ENCODE data around the gene REV1.

REV1 gene

GRCh38 chr2:99422599-99422998, 67.2 kb downstream of the REV1 start:
- Histone ChIP-seq H3K9me3 (ENCODE audit: insufficient read depth, low read length) (no peaks in the 10 kb centered on the region), H2AFZ (ENCODE audit: low read depth, low read length, severe bottlenecking) (no peak overlapping the region), H3K27ac (ENCODE audit: low read depth, low read length) (no peak overlapping the region), H3K79me2 (ENCODE audit: insufficient read depth, low read length) (no peaks in the 10 kb centered on the region), H3K4me3 (ENCODE audit: insufficient read depth, low read length, poor library complexity, severe bottlenecking) (no peak overlapping the region), H4K20me1 (ENCODE audit: low read depth, low read length) (no peaks in the 10 kb centered on the region), H3K9ac (ENCODE audit: low read length) (no peak overlapping the region), H3K27me3 (ENCODE audit: low read length) (no peaks in the 10 kb centered on the region), H3K9me2 (replicated peaks; ENCODE audit: insufficient read depth, low read length) (no peaks in the 10 kb centered on the region), H3K4me2 (ENCODE audit: low read depth, low read length, poor library complexity, severe bottlenecking) (no peak overlapping the region), H3K36me3 (ENCODE audit: low read length) (peaks cover 62% of the 10 kb centered on the region), H3F3A (ENCODE audit: insufficient read depth) (peaks cover 5% of the 10 kb centered on the region; the same call in 1 of the 2 replicates)
- no peak for TF ChIP-seq EZH2phosphoT487 (conservative IDR thresholded peaks at IDR 0.05; ENCODE audit: low read length)
- TF ChIP-seq CTCF (IDR thresholded peaks at IDR 0.05; ENCODE audit: insufficient read depth, low read length, poor library complexity, severe bottlenecking): no peak

DNA sequence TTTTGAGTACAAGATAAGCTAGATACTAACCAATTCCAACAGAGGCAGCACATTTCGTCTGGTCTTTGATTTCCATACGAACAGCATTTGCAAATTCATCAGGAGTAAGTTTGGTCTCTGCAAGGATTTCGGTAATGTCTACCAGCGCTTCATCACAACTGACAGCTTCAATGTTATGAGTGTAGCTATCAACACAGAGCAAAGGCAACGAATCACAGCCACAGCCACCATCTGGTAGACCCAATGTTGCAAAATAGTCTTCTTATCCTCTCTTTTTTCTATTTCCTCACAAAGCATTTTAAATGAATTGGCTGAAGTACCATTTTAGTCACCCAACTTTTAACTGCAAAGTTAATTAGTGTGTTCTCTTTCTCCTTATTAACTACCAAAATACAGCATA, 68.3 kb downstream of the REV1 start:
- TF ChIP-seq CTCF (IDR thresholded peaks at IDR 0.05; ENCODE audit: insufficient read depth, low read length, poor library complexity, severe bottlenecking) (no peak), EZH2phosphoT487 (conservative IDR thresholded peaks at IDR 0.05; ENCODE audit: low read length) (no peak)
- Histone ChIP-seq H3K9ac (ENCODE audit: low read length) (no peak overlapping the region), H4K20me1 (ENCODE audit: low read depth, low read length) (no peaks in the 10 kb centered on the region), H2AFZ (ENCODE audit: low read depth, low read length, severe bottlenecking) (no peak overlapping the region), H3K27ac (ENCODE audit: low read depth, low read length) (no peak overlapping the region), H3K9me2 (replicated peaks; ENCODE audit: insufficient read depth, low read length) (no peaks in the 10 kb centered on the region), H3K36me3 (ENCODE audit: low read length) (peaks cover 57% of the 10 kb centered on the region), H3K79me2 (ENCODE audit: insufficient read depth, low read length) (no peaks in the 10 kb centered on the region), H3K9me3 (ENCODE audit: insufficient read depth, low read length) (no peaks in the 10 kb centered on the region), H3K4me3 (ENCODE audit: insufficient read depth, low read length, poor library complexity, severe bottlenecking) (no peak overlapping the region), H3K27me3 (ENCODE audit: low read length) (no peaks in the 10 kb centered on the region), H3F3A (ENCODE audit: insufficient read depth) (peaks cover 5% of the 10 kb centered on the region; the same call in 1 of the 2 replicates), H3K4me2 (ENCODE audit: low read depth, low read length, poor library complexity, severe bottlenecking) (no peak overlapping the region)

DNA sequence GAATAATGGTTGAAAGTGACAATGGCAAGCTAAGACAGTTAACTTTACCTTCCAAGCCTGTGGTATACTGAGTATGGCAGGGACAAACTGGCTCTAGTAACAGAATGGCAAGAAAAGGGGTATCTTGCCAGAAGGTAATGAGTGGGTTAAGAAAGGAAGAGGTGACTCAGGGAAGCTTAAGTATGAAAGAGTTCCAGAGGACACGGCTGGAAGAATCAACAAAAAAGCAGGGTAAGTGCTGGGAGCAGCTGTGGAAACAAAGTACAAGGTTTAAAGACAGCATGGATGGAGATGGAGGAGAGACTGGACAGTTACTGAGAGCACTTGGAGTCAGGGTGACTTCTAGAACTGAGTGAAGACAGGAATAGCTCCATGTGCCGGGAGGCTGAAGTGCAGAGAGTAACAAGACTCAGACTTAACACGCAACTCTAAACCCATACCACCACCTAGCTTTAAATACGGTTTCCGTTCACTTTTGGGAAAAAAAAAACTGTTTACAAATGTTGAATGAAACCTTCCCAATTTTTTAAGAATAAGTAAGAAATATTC, 69.0 kb downstream of the REV1 start:
- H3K27ac ChIP-seq (ENCODE audit: low read depth, low read length): no peak overlapping the region
- H3K9ac ChIP-seq (ENCODE audit: low read length): no peak overlapping the region

More for the DNA sequence above, 69.0 kb downstream of the REV1 start:
- H3K79me2 ChIP-seq (ENCODE audit: insufficient read depth, low read length): no peaks in the 10 kb centered on the region
- no peaks in the 10 kb centered on the region for H3K27me3 ChIP-seq (ENCODE audit: low read length)
- no peak overlapping the region for H3K4me2 ChIP-seq (ENCODE audit: low read depth, low read length, poor library complexity, severe bottlenecking)
- no peak overlapping the region for H3K4me3 ChIP-seq (ENCODE audit: insufficient read depth, low read length, poor library complexity, severe bottlenecking)
- H4K20me1 ChIP-seq (ENCODE audit: low read depth, low read length): no peaks in the 10 kb centered on the region
- no peaks in the 10 kb centered on the region for H3K9me2 ChIP-seq (replicated peaks; ENCODE audit: insufficient read depth, low read length)
- TF ChIP-seq CTCF (IDR thresholded peaks at IDR 0.05; ENCODE audit: insufficient read depth, low read length, poor library complexity, severe bottlenecking): no peak
- no peak for TF ChIP-seq EZH2phosphoT487 (conservative IDR thresholded peaks at IDR 0.05; ENCODE audit: low read length)
- peaks cover 59% of the 10 kb centered on the region for H3K36me3 ChIP-seq (ENCODE audit: low read length)
- no peak overlapping the region for H2AFZ ChIP-seq (ENCODE audit: low read depth, low read length, severe bottlenecking)
- H3F3A ChIP-seq (ENCODE audit: insufficient read depth): peaks cover 5% of the 10 kb centered on the region; the same call in 1 of the 2 replicates
- no peaks in the 10 kb centered on the region for H3K9me3 ChIP-seq (ENCODE audit: insufficient read depth, low read length)

All from SU-DHL-6 (cell line).